Tibial artery (tissue), 4 donors: ENCODE measurements around the gene MRPS25.

Source experiments
- DNase-seq, 2 donors: peaks; one replicate each; pipeline ENCODE4 v3.0.0-alpha.2; 2019
- H3K27ac ChIP-seq, 2 donors: fragments of 200-600 bp; sonication (generic) in 1 of 2; 1 replicate in 1 of 2; 2 replicates in 1 of 2; pipeline ENCODE4 v1.5.1; 2018 to 2019; ENCODE audit warnings: mild to moderate bottlenecking in 1 of 2
- H3K27me3 ChIP-seq, 2 donors: fragments of 200-600 bp; sonication (generic) in 1 of 2; one replicate each; pipeline versions ENCODE4 v1.5.1 to v1.6.0; 2016 to 2019
- H3K36me3 ChIP-seq, 3 donors: fragments of 200-600 bp; sonication (generic) in 2 of 3; one replicate each; pipeline ENCODE4 v1.5.1; 2016 to 2019; ENCODE audit warnings: mild to moderate bottlenecking in 2 of 3
- H3K4me1 ChIP-seq, 4 donors: fragments of 200-600 bp; sonication (generic) in 2 of 4; 1 replicate in 3 of 4; 2 replicates in 1 of 4; pipeline ENCODE4 v1.5.1; 2016 to 2019
- H3K4me3 ChIP-seq, 2 donors: fragments of 200-600 bp; sonication (generic) in 1 of 2; 1 replicate in 1 of 2; 2 replicates in 1 of 2; pipeline ENCODE4 v1.5.1; 2018 to 2019; ENCODE audit warnings: mild to moderate bottlenecking in 2 of 2
- H3K9me3 ChIP-seq, 3 donors: fragments of 200-600 bp; sonication (generic) in 1 of 3; one replicate each; pipeline ENCODE4 v1.5.1; 2016 to 2019
- intact Hi-C: fragments of 100-400 bp; cut with DNase I; formaldehyde crosslinking; loops from one replicate; pipeline ENCODE4 v1.15.0; 2023; ENCODE audit warnings: low total_unique reads
- TF ChIP-seq, protein P1 (sequence below), 2 experiments: fragments of 200-600 bp in 1 of 2; fragments of 450-650 bp in 1 of 2; IDR thresholded peaks; one replicate each; pipeline ENCODE4 v1.5.1; 2017 to 2019; ENCODE audit warnings: antibody characterized with exemption in 2 of 2, mild to moderate bottlenecking in 1 of 2, moderate library complexity in 1 of 2

Gene MRPS25

GRCh38 chr3:15108869-15109268 lies 43.8 kb upstream of the MRPS25 start:
- no peak for DNase-seq
- Histone ChIP-seq H3K4me3 (no peak overlapping the region), H3K4me1 (peaks cover 0 to 6% (median 4%) of the 10 kb centered on the region in 4 donors), H3K27me3 (peaks cover 0 to 5% of the 10 kb centered on the region in 2 donors), H3K9me3 (no peaks in the 10 kb centered on the region), H3K36me3 (no peaks in the 10 kb centered on the region), H3K27ac (no peak overlapping the region)
- TF ChIP-seq, protein P1, sequence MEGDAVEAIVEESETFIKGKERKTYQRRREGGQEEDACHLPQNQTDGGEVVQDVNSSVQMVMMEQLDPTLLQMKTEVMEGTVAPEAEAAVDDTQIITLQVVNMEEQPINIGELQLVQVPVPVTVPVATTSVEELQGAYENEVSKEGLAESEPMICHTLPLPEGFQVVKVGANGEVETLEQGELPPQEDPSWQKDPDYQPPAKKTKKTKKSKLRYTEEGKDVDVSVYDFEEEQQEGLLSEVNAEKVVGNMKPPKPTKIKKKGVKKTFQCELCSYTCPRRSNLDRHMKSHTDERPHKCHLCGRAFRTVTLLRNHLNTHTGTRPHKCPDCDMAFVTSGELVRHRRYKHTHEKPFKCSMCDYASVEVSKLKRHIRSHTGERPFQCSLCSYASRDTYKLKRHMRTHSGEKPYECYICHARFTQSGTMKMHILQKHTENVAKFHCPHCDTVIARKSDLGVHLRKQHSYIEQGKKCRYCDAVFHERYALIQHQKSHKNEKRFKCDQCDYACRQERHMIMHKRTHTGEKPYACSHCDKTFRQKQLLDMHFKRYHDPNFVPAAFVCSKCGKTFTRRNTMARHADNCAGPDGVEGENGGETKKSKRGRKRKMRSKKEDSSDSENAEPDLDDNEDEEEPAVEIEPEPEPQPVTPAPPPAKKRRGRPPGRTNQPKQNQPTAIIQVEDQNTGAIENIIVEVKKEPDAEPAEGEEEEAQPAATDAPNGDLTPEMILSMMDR (IDR thresholded peaks at IDR 0.05): no peak
- intact Hi-C loops: loop anchor here (5.0 kb wide), 1 partner anchor 98 kb away; the partner anchor contains the start of gene CAPN7

GRCh38 chr3:15108082-15108545 lies 43.0 kb upstream of the MRPS25 start:
- TF ChIP-seq, protein P1 (IDR thresholded peaks at IDR 0.05): peak; percentile 84 to 87
- intact Hi-C loops: loop anchor here (5.0 kb wide), 1 partner anchor 99 kb away; the partner anchor contains the start of gene CAPN7
- Histone ChIP-seq H3K27me3 (peaks cover 0 to 5% of the 10 kb centered on the region in 2 donors), H3K36me3 (no peaks in the 10 kb centered on the region), H3K4me1 (peaks cover 0 to 8% (median 6%) of the 10 kb centered on the region in 4 donors), H3K4me3 (no peak overlapping the region), H3K9me3 (no peaks in the 10 kb centered on the region), H3K27ac (no peak overlapping the region)
- peak; percentile 41 to 82 for DNase-seq

GRCh38 chr3:15107075-15107947 lies 42.2 kb upstream of the MRPS25 start:
- TF ChIP-seq, protein P1 (IDR thresholded peaks at IDR 0.05): no peak
- no peak for DNase-seq
- intact Hi-C loops: loop anchor here (5.0 kb wide), 1 partner anchor 100 kb away; the partner anchor contains the start of gene CAPN7
- Histone ChIP-seq H3K4me1 (peaks cover 0 to 16% (median 13%) of the 10 kb centered on the region in 4 donors), H3K4me3 (no peak overlapping the region), H3K27ac (no peak overlapping the region), H3K36me3 (no peaks in the 10 kb centered on the region), H3K9me3 (no peaks in the 10 kb centered on the region), H3K27me3 (peaks cover 0 to 5% of the 10 kb centered on the region in 2 donors)

- H3K4me3 ChIP-seq: no peak overlapping the region
- TF ChIP-seq, protein P1 (IDR thresholded peaks at IDR 0.05): no peak
- DNase-seq: no peak
- intact Hi-C loops: no loop called here
- no peaks in the 10 kb centered on the region for H3K36me3 ChIP-seq
- no peaks in the 10 kb centered on the region for H3K9me3 ChIP-seq
- H3K27ac ChIP-seq: peak overlapping the region; percentile 86 to 87
- no peaks in the 10 kb centered on the region for H3K27me3 ChIP-seq
- peaks cover 0 to 39% (median 30%) of the 10 kb centered on the region in 4 donors for H3K4me1 ChIP-seq
These were observed 37.7 kb upstream of the MRPS25 start for GRCh38 chr3:15102836-15103235.

GRCh38 chr3:15102256-15102655 lies 37.1 kb upstream of the MRPS25 start:
- DNase-seq: peak; percentile 88 to 97
- TF ChIP-seq, protein P1 (IDR thresholded peaks at IDR 0.05): no peak
- H3K9me3 ChIP-seq: no peaks in the 10 kb centered on the region
- no peak overlapping the region for H3K4me3 ChIP-seq
- intact Hi-C loops: no loop called here
- H3K27me3 ChIP-seq: no peaks in the 10 kb centered on the region
- peak overlapping the region; percentile 86 to 87 for H3K27ac ChIP-seq
- no peaks in the 10 kb centered on the region for H3K36me3 ChIP-seq
- H3K4me1 ChIP-seq: peaks cover 0 to 45% (median 35%) of the 10 kb centered on the region in 4 donors
